ENCODE results near the gene ARX. TPM values are rescaled to one million over a fixed set of nuclear protein-coding genes. Genes with fewer than 3 reads are reported as not detected.
A peak's percentile ranks its signal among the peaks of the same experiment; 100 is the strongest.

ARX gene
- 0.04 TPM for polyA plus RNA-seq (2013, experiment 1 of 2)
- polyA plus RNA-seq (2013, experiment 2 of 2) = 0.01 TPM

DNA sequence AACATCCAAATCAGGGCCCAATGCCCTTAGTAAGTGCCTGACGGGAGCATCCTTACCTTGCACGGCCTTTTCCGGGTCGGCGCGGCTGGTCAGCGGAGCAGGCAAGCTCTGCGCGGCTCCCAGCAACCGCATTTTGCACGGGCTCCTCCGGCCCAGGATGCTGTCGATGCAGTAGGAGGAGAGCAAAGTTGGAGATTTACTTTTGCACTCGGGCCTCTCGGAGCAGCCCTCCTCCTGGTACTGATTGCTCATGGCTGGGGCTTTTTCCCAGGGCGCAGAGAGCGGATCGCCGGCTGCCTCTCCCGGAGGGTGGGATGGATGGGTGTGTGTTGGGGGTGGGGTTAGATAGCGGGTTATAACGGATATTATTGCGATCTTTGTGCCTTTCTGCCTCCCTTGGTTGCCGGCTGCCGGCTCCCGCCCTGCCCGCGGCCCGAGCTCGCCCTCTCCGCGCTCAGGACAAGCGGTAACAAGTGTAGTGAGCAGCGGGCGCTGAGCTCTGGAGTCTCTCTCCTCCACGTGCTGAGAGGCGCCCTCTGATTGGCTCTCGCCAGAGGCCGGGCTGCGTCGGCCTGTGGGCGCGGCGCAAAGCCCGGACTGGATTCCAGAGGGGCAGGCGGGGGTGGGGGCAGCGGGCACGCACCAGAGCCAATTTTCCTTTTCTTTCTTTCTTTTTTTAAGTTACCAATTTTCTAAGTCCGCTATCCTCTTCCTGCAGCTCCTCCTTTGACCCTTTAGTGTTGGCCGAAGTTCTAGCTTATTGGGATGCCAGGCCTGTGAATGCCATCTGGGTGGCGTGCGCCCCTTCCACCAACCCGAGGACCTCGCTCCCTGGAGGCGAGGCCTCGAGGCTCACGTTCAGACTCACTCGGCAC is at the start of gene ARX:
Gene ARX, minus strand, starts transcription at position 480 of the 875 bp plus-strand sequence. Its CDS starts 228 bp downstream, at position 252.
- H3K79me2 ChIP-seq (ENCODE audit: control insufficient read depth, insufficient read depth, low read length) = no peaks in the 10 kb centered on the region
- H3K4ac ChIP-seq (ENCODE audit: low read depth, low read length) = no peak within 1 kb of the TSS
- no peak within 1 kb of the TSS for H2BK15ac ChIP-seq (replicated peaks; ENCODE audit: low read depth)
- H3K23ac ChIP-seq (ENCODE audit: low read length) = no peak within 1 kb of the TSS
- H3K56ac ChIP-seq (ENCODE audit: low read length) = no peak within 1 kb of the TSS
- no peak within 1 kb of the TSS for H3K9ac ChIP-seq (ENCODE audit: low read length)
- no peak within 1 kb of the TSS for H2BK5ac ChIP-seq (ENCODE audit: low read length)
- no peak within 1 kb of the TSS for H3K4me3 ChIP-seq (ENCODE audit: low read length)
- no peak within 1 kb of the TSS for H2BK120ac ChIP-seq (ENCODE audit: low read depth, low read length)
- no CpG with 5 or more reads among the region's 58 CpGs for WGBS (ENCODE audit: extremely low coverage, insufficient coverage, low lambda C conversion rate)
- no peaks in the 10 kb centered on the region for H3K4me1 ChIP-seq (ENCODE audit: control insufficient read depth, low read depth, low read length)
- H3K79me1 ChIP-seq (ENCODE audit: low read length) = no peaks in the 10 kb centered on the region
- no peak within 1 kb of the TSS for H4K5ac ChIP-seq (ENCODE audit: low read length)
- H3K4me2 ChIP-seq (ENCODE audit: low read length) = no peak within 1 kb of the TSS
- peaks cover 50% of the 10 kb centered on the region for H3K27me3 ChIP-seq (ENCODE audit: insufficient read depth, low read length, poor library complexity)
- no peak within 1 kb of the TSS for H3K27ac ChIP-seq (ENCODE audit: low read depth, low read length)
- DNase-seq = peak; percentile 89
- no peak within 1 kb of the TSS for H3K18ac ChIP-seq (ENCODE audit: low read length)
- no peak within 1 kb of the TSS for H4K8ac ChIP-seq (ENCODE audit: low read depth, low read length)
- H3K36me3 ChIP-seq (ENCODE audit: control insufficient read depth, insufficient read depth, low read length) = no peaks in the 10 kb centered on the region
- no peak within 1 kb of the TSS for H2AK5ac ChIP-seq (ENCODE audit: low read length)

DNA sequence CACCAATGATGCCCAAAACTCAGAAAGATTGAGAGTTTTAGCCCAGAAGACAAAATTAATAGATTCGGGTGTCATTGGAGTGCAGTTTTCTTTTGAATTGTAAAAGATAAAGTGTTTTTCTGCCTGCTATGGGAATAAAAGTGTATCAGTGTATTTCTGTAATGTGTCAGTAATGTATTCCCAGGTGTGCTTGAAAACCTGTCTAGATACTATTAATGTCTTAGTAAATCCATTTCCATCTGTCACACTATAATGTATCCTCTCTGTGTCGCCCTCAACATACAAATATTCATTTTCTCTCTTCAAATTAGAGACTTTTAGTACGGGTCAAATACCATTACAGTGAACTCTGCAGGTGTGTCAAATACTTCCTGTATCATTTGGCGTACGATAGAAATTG is 43.5 kb upstream of the ARX start:
- no peak overlapping the region for H3K56ac ChIP-seq (ENCODE audit: low read length)
- H4K8ac ChIP-seq (ENCODE audit: low read depth, low read length) = no peak overlapping the region
- H3K27ac ChIP-seq (ENCODE audit: low read depth, low read length) = no peak overlapping the region
- no peak overlapping the region for H2BK120ac ChIP-seq (ENCODE audit: low read depth, low read length)
- H3K4me1 ChIP-seq (ENCODE audit: control insufficient read depth, low read depth, low read length) = no peaks in the 10 kb centered on the region
- no peak overlapping the region for H2BK15ac ChIP-seq (replicated peaks; ENCODE audit: low read depth)
- H2BK5ac ChIP-seq (ENCODE audit: low read length) = no peak overlapping the region
- no peaks in the 10 kb centered on the region for H3K27me3 ChIP-seq (ENCODE audit: insufficient read depth, low read length, poor library complexity)
- no peaks in the 10 kb centered on the region for H3K79me2 ChIP-seq (ENCODE audit: control insufficient read depth, insufficient read depth, low read length)
- no peak overlapping the region for H3K18ac ChIP-seq (ENCODE audit: low read length)
- H3K4ac ChIP-seq (ENCODE audit: low read depth, low read length) = no peak overlapping the region
- no peak for DNase-seq
- no peak overlapping the region for H3K4me2 ChIP-seq (ENCODE audit: low read length)
- H3K23ac ChIP-seq (ENCODE audit: low read length) = no peak overlapping the region
- H3K36me3 ChIP-seq (ENCODE audit: control insufficient read depth, insufficient read depth, low read length) = no peaks in the 10 kb centered on the region
- H3K9ac ChIP-seq (ENCODE audit: low read length) = no peak overlapping the region
- H4K5ac ChIP-seq (ENCODE audit: low read length) = no peak overlapping the region
- H3K4me3 ChIP-seq (ENCODE audit: low read length) = no peak overlapping the region
- WGBS (ENCODE audit: extremely low coverage, insufficient coverage, low lambda C conversion rate) = no CpG with 5 or more reads among the region's 5 CpGs
- H3K79me1 ChIP-seq (ENCODE audit: low read length) = no peaks in the 10 kb centered on the region
- H2AK5ac ChIP-seq (ENCODE audit: low read length) = no peak overlapping the region

GRCh38 chrX:25052798-25053534 is 37.2 kb upstream of the ARX start:
- no CpG with 5 or more reads among the region's 4 CpGs for WGBS (ENCODE audit: extremely low coverage, insufficient coverage, low lambda C conversion rate)
- Histone ChIP-seq H3K27me3 (ENCODE audit: insufficient read depth, low read length, poor library complexity) (no peaks in the 10 kb centered on the region), H3K79me2 (ENCODE audit: control insufficient read depth, insufficient read depth, low read length) (no peaks in the 10 kb centered on the region), H3K18ac (ENCODE audit: low read length) (no peak overlapping the region), H3K36me3 (ENCODE audit: control insufficient read depth, insufficient read depth, low read length) (no peaks in the 10 kb centered on the region), H3K4ac (ENCODE audit: low read depth, low read length) (no peak overlapping the region), H2BK5ac (ENCODE audit: low read length) (no peak overlapping the region), H3K9ac (ENCODE audit: low read length) (no peak overlapping the region), H2BK15ac (replicated peaks; ENCODE audit: low read depth) (no peak overlapping the region), H3K56ac (ENCODE audit: low read length) (no peak overlapping the region), H2AK5ac (ENCODE audit: low read length) (no peak overlapping the region), H3K79me1 (ENCODE audit: low read length) (no peaks in the 10 kb centered on the region), H4K8ac (ENCODE audit: low read depth, low read length) (no peak overlapping the region), H3K4me1 (ENCODE audit: control insufficient read depth, low read depth, low read length) (no peaks in the 10 kb centered on the region), H3K23ac (ENCODE audit: low read length) (no peak overlapping the region), H3K27ac (ENCODE audit: low read depth, low read length) (no peak overlapping the region), H2BK120ac (ENCODE audit: low read depth, low read length) (no peak overlapping the region), H4K5ac (ENCODE audit: low read length) (no peak overlapping the region), H3K4me3 (ENCODE audit: low read length) (no peak overlapping the region), H3K4me2 (ENCODE audit: low read length) (no peak overlapping the region)
- peak; percentile 82 for DNase-seq

GRCh38 chrX:25049971-25050370 is 34.2 kb upstream of the ARX start:
- no peak overlapping the region for H3K18ac ChIP-seq (ENCODE audit: low read length)
- no peak overlapping the region for H3K27ac ChIP-seq (ENCODE audit: low read depth, low read length)
- H3K27me3 ChIP-seq (ENCODE audit: insufficient read depth, low read length, poor library complexity) = no peaks in the 10 kb centered on the region
- H2BK120ac ChIP-seq (ENCODE audit: low read depth, low read length) = no peak overlapping the region
- no peaks in the 10 kb centered on the region for H3K79me1 ChIP-seq (ENCODE audit: low read length)
- no peaks in the 10 kb centered on the region for H3K79me2 ChIP-seq (ENCODE audit: control insufficient read depth, insufficient read depth, low read length)
- H3K4ac ChIP-seq (ENCODE audit: low read depth, low read length) = no peak overlapping the region
- no peak overlapping the region for H3K4me2 ChIP-seq (ENCODE audit: low read length)
- H4K5ac ChIP-seq (ENCODE audit: low read length) = no peak overlapping the region
- no peak overlapping the region for H3K56ac ChIP-seq (ENCODE audit: low read length)
- H4K8ac ChIP-seq (ENCODE audit: low read depth, low read length) = no peak overlapping the region
- no peak overlapping the region for H3K4me3 ChIP-seq (ENCODE audit: low read length)
- H3K36me3 ChIP-seq (ENCODE audit: control insufficient read depth, insufficient read depth, low read length) = no peaks in the 10 kb centered on the region
- H3K9ac ChIP-seq (ENCODE audit: low read length) = no peak overlapping the region
- H2BK5ac ChIP-seq (ENCODE audit: low read length) = no peak overlapping the region
- DNase-seq = no peak
- WGBS (ENCODE audit: extremely low coverage, insufficient coverage, low lambda C conversion rate) = no CpG with 5 or more reads among the region's 1 CpG
- H3K4me1 ChIP-seq (ENCODE audit: control insufficient read depth, low read depth, low read length) = no peaks in the 10 kb centered on the region
- no peak overlapping the region for H3K23ac ChIP-seq (ENCODE audit: low read length)
- no peak overlapping the region for H2BK15ac ChIP-seq (replicated peaks; ENCODE audit: low read depth)
- H2AK5ac ChIP-seq (ENCODE audit: low read length) = no peak overlapping the region

GRCh38 chrX:25049357-25049756 is 33.6 kb upstream of the ARX start:
- no peaks in the 10 kb centered on the region for H3K79me2 ChIP-seq (ENCODE audit: control insufficient read depth, insufficient read depth, low read length)
- H3K9ac ChIP-seq (ENCODE audit: low read length) = no peak overlapping the region
- H2AK5ac ChIP-seq (ENCODE audit: low read length) = no peak overlapping the region
- H3K4me3 ChIP-seq (ENCODE audit: low read length) = no peak overlapping the region
- no CpG with 5 or more reads among the region's 5 CpGs for WGBS (ENCODE audit: extremely low coverage, insufficient coverage, low lambda C conversion rate)
- H3K4ac ChIP-seq (ENCODE audit: low read depth, low read length) = no peak overlapping the region
- H3K79me1 ChIP-seq (ENCODE audit: low read length) = no peaks in the 10 kb centered on the region
- no peaks in the 10 kb centered on the region for H3K27me3 ChIP-seq (ENCODE audit: insufficient read depth, low read length, poor library complexity)
- no peak overlapping the region for H4K8ac ChIP-seq (ENCODE audit: low read depth, low read length)
- no peak overlapping the region for H2BK120ac ChIP-seq (ENCODE audit: low read depth, low read length)
- H3K18ac ChIP-seq (ENCODE audit: low read length) = no peak overlapping the region
- no peak for DNase-seq
- no peaks in the 10 kb centered on the region for H3K4me1 ChIP-seq (ENCODE audit: control insufficient read depth, low read depth, low read length)
- no peak overlapping the region for H4K5ac ChIP-seq (ENCODE audit: low read length)
- H3K36me3 ChIP-seq (ENCODE audit: control insufficient read depth, insufficient read depth, low read length) = no peaks in the 10 kb centered on the region
- no peak overlapping the region for H2BK5ac ChIP-seq (ENCODE audit: low read length)
- H3K27ac ChIP-seq (ENCODE audit: low read depth, low read length) = no peak overlapping the region
- no peak overlapping the region for H3K4me2 ChIP-seq (ENCODE audit: low read length)
- H3K56ac ChIP-seq (ENCODE audit: low read length) = no peak overlapping the region
- H2BK15ac ChIP-seq (replicated peaks; ENCODE audit: low read depth) = no peak overlapping the region
- H3K23ac ChIP-seq (ENCODE audit: low read length) = no peak overlapping the region
